Panc1 (cell line): Measurements from ENCODE around the gene SLC38A9. TPM values are rescaled to one million over a fixed set of nuclear protein-coding genes. Genes with fewer than 3 reads are reported as not detected.

ENCODE experiments used
- ATAC-seq: fragments of 200-7000 bp; cut with Tn5 transposase; 2 replicates; pipeline ENCODE4 v1.9.1; 2020; ENCODE audit warnings: mild to moderate bottlenecking, moderate library complexity
- BruUV-seq: library from RNA; stranded (reverse); fragments of 400-500 nt; replicated peaks from 2 replicates; lab custom pipeline; 2021; lab: Mats Ljungman, UMichigan
- CTCF ChIA-PET: fragments of 300-600 bp; sonication (Branson Sonifier 250); formaldehyde crosslinking; loops from one replicate; lab custom pipeline; 2022; ENCODE audit warnings: antibody characterized with exemption; lab: Charles Lee
- POLR2A ChIA-PET: fragments of 300-600 bp; sonication (Branson Sonifier 250); formaldehyde crosslinking; loops from one replicate; lab custom pipeline; 2022; ENCODE audit warnings: antibody characterized with exemption; lab: Charles Lee
- DNase-seq: peaks from one replicate; pipeline ENCODE4 v3.0.0-alpha.2; 2010; ENCODE audit warnings: low read depth, low spot score
- H3K27ac ChIP-seq: 2 replicates; pipeline ENCODE4 v1.5.1; 2011; ENCODE audit warnings: mild to moderate bottlenecking, low read length, inconsistent platforms
- H3K27me3 ChIP-seq: fragments of 200-500 bp; sonication (Bioruptor generic); 2 replicates; pipeline ENCODE4 v1.6.0; 2014; ENCODE audit warnings: low read length, inconsistent platforms; ENCODE audit not compliant: control insufficient read depth, insufficient read depth
- H3K36me3 ChIP-seq: fragments of 200-500 bp; sonication (Bioruptor generic); 2 replicates; pipeline ENCODE4 v1.5.1; 2014; ENCODE audit warnings: inconsistent platforms, mild to moderate bottlenecking, low read length, moderate library complexity; ENCODE audit not compliant: control insufficient read depth, insufficient read depth
- H3K4me1 ChIP-seq: 2 replicates; pipeline ENCODE4 v1.5.1; 2011; ENCODE audit warnings: inconsistent platforms, mild to moderate bottlenecking, low read length, moderate library complexity; ENCODE audit not compliant: control insufficient read depth, insufficient read depth
- H3K4me3 ChIP-seq, 2 experiments: 2 replicates each; pipeline ENCODE4 v1.5.1; 2011 to 2012; ENCODE audit warnings: low read depth in 2 of 2, low read length in 2 of 2, mild to moderate bottlenecking in 2 of 2, inconsistent platforms in 1 of 2, moderate library complexity in 1 of 2
- H3K9me3 ChIP-seq: fragments of 200-500 bp; sonication (Bioruptor generic); 2 replicates; pipeline ENCODE4 v1.5.1; 2014; ENCODE audit warnings: low read depth, mild to moderate bottlenecking, inconsistent platforms, low read length, moderate library complexity; ENCODE audit not compliant: control insufficient read depth, insufficient read depth
- POLR2AphosphoS5 ChIP-seq: IDR thresholded peaks from 2 replicates; pipeline ENCODE4 v1.6.1; 2012; ENCODE audit warnings: mild to moderate bottlenecking, low read depth, low read length, moderate library complexity
- SIN3A ChIP-seq: IDR thresholded peaks from 2 replicates; pipeline ENCODE4 v1.6.1; 2012; ENCODE audit warnings: low read depth, mild to moderate bottlenecking, low read length, moderate library complexity, borderline replicate concordance; ENCODE audit not compliant: insufficient read depth
- TCF7L2 ChIP-seq: IDR thresholded peaks from 2 replicates; pipeline ENCODE4 v1.6.1; 2011; ENCODE audit warnings: mild to moderate bottlenecking, low read depth, low read length, inconsistent platforms
- in situ Hi-C: cut with HindIII; loops from 2 replicates; pipeline ENCODE4 v1.10.0; 2016; ENCODE audit warnings: low sequenced_read_pairs, low pct_unique_long_range_greater_than_20kb
- intact Hi-C: fragments of 100-400 bp; cut with micrococcal nuclease; formaldehyde crosslinking; loops from one replicate; pipeline ENCODE4 v1.10.0; 2022; ENCODE audit not compliant: unreplicated experiment
- total RNA-seq: library from RNA; stranded (reverse); gene quantifications from one replicate; pipeline ENCODE4 v1.2.1, GENCODE V29; 2021; ENCODE audit not compliant: unreplicated experiment
- TF ChIP-seq, protein P1 (sequence below): fragments of 450-650 bp; IDR thresholded peaks from 2 replicates; pipeline ENCODE4 v1.5.1; 2017; ENCODE audit warnings: mild to moderate bottlenecking
- TF ChIP-seq, protein P2 (sequence below), 2 experiments: IDR thresholded peaks; 2 replicates each; pipeline ENCODE4 v1.6.1; 2011 to 2012; ENCODE audit warnings: low read depth in 2 of 2, control low read depth in 1 of 2, low read length in 1 of 2, mild to moderate bottlenecking in 1 of 2, moderate library complexity in 1 of 2; ENCODE audit not compliant: insufficient read depth in 1 of 2

Gene SLC38A9
- total RNA-seq, 1 experiment from 2014 or later: 12.8 TPM

DNA sequence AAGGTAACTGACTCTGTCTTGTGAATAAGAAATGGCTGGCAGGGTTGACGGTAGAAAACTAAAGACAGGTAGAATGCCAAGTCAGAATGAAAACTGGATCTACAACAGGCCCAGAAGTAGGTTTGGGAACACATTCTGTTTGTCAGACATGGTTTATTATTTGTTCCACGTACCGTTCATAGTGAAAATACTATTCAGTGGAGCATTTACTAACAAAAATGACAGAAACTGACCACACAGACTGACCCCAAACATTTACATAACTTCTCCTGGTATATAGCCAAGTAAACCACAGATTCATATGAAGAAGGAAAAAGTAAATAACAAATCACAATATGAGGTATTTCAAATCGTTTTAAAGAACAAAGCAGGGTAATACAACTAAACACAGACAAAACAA lies 73.7 kb downstream of the SLC38A9 start:
- intact Hi-C loops (no loop called here), in situ Hi-C loops (no loop called here)
- ChIA-PET CTCF (no interaction called here), POLR2A (interaction anchor here (0.6 kb wide), 1 partner anchor 82 kb away, joined by 9 read pairs; no protein-coding TSS in a partner anchor)
- H3K4me3 ChIP-seq: no peak overlapping the region
- no peak overlapping the region for H3K27ac ChIP-seq
- H3K9me3 ChIP-seq: no peaks in the 10 kb centered on the region
- peaks cover 4% of the 10 kb centered on the region; the same call in 1 of the 2 replicates for H3K4me1 ChIP-seq
- DNase-seq (no peak), ATAC-seq (no peak)
- no peaks in the 10 kb centered on the region for H3K27me3 ChIP-seq
- BruUV-seq: no TSS peak
- H3K36me3 ChIP-seq: no peaks in the 10 kb centered on the region
- TF ChIP-seq, protein P1, sequence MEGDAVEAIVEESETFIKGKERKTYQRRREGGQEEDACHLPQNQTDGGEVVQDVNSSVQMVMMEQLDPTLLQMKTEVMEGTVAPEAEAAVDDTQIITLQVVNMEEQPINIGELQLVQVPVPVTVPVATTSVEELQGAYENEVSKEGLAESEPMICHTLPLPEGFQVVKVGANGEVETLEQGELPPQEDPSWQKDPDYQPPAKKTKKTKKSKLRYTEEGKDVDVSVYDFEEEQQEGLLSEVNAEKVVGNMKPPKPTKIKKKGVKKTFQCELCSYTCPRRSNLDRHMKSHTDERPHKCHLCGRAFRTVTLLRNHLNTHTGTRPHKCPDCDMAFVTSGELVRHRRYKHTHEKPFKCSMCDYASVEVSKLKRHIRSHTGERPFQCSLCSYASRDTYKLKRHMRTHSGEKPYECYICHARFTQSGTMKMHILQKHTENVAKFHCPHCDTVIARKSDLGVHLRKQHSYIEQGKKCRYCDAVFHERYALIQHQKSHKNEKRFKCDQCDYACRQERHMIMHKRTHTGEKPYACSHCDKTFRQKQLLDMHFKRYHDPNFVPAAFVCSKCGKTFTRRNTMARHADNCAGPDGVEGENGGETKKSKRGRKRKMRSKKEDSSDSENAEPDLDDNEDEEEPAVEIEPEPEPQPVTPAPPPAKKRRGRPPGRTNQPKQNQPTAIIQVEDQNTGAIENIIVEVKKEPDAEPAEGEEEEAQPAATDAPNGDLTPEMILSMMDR: no peak
- TF ChIP-seq, protein P2, sequence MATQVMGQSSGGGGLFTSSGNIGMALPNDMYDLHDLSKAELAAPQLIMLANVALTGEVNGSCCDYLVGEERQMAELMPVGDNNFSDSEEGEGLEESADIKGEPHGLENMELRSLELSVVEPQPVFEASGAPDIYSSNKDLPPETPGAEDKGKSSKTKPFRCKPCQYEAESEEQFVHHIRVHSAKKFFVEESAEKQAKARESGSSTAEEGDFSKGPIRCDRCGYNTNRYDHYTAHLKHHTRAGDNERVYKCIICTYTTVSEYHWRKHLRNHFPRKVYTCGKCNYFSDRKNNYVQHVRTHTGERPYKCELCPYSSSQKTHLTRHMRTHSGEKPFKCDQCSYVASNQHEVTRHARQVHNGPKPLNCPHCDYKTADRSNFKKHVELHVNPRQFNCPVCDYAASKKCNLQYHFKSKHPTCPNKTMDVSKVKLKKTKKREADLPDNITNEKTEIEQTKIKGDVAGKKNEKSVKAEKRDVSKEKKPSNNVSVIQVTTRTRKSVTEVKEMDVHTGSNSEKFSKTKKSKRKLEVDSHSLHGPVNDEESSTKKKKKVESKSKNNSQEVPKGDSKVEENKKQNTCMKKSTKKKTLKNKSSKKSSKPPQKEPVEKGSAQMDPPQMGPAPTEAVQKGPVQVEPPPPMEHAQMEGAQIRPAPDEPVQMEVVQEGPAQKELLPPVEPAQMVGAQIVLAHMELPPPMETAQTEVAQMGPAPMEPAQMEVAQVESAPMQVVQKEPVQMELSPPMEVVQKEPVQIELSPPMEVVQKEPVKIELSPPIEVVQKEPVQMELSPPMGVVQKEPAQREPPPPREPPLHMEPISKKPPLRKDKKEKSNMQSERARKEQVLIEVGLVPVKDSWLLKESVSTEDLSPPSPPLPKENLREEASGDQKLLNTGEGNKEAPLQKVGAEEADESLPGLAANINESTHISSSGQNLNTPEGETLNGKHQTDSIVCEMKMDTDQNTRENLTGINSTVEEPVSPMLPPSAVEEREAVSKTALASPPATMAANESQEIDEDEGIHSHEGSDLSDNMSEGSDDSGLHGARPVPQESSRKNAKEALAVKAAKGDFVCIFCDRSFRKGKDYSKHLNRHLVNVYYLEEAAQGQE (IDR thresholded peaks at IDR 0.05; ENCODE audit: insufficient read depth in 1 of 2, low read depth in 2 of 2, low read length in 1 of 2): no peak
- TF ChIP-seq POLR2AphosphoS5 (no peak), TCF7L2 (no peak), SIN3A (no peak)

DNA sequence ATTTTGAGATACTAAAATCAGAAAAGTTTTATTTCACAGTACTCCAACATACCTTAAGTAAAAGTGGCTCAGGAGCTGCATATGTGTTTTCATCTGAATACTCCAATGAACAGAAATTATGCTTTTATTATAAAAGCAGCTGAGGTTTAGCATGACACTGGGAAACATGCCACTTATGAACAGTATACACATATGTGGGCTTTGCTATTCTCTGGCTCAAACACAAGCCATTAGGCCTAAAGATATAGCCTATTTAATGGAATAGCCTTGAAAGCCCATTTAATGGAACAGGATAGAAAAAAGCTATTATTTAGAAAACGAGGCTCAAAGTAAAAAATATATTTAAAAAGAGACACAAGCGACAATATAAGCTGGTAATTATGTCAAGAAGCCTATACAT lies 74.1 kb downstream of the SLC38A9 start:
- Histone ChIP-seq H3K36me3 (no peaks in the 10 kb centered on the region), H3K9me3 (no peaks in the 10 kb centered on the region), H3K4me1 (peaks cover 4% of the 10 kb centered on the region; the same call in 1 of the 2 replicates), H3K27ac (no peak overlapping the region), H3K4me3 (no peak overlapping the region), H3K27me3 (no peaks in the 10 kb centered on the region)
- no TSS peak for BruUV-seq
- TF ChIP-seq SIN3A: no peak
- TF ChIP-seq, protein P2 (IDR thresholded peaks at IDR 0.05; ENCODE audit: insufficient read depth in 1 of 2, low read depth in 2 of 2, low read length in 1 of 2): no peak
- TF ChIP-seq, protein P1: no peak
- intact Hi-C loops (no loop called here), in situ Hi-C loops (no loop called here)
- CTCF ChIA-PET: no interaction called here
- POLR2A ChIA-PET: no interaction called here
- no peak for DNase-seq
- no peak for ATAC-seq
